HFF-Myc (cell line): Measurements from ENCODE around the gene KAZN.

Source experiments
- DNase-seq: peaks from one replicate; pipeline ENCODE4 v3.0.0-alpha.2; 2011; ENCODE audit warnings: low read depth; ENCODE audit errors: extremely low read depth
- H3K4me3 ChIP-seq: replicated peaks from 2 replicates; pipeline ENCODE4 v1.5.1; 2011; ENCODE audit warnings: low read depth, mild to moderate bottlenecking, control low read depth, low read length
- TF ChIP-seq, protein P1 (sequence below): IDR thresholded peaks from 2 replicates; pipeline ENCODE4 v1.5.1; 2012; ENCODE audit warnings: mild to moderate bottlenecking, low read depth, low read length, control low read depth; ENCODE audit errors: missing control alignments

KAZN gene

DNA sequence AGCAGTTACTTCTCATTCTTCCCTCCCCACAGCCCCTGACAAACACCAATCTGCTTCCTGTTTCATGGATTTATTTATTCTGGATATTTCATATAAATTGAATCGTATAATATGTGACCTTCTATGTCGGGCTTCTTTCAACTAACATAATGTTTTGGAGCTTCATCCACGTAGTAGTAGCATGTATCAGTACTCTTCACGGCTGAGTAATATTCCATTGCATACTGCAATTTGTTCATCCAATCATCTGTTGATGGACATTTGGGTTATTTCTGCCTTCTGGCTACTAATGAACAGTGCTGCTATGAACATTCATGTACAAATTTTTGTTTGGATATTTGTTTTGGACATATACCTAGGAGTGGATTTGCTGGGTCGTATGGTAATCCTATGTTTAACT is 1.9 kb upstream of the KAZN start:
- H3K4me3 ChIP-seq, result no peak overlapping the region
- TF ChIP-seq, protein P1, sequence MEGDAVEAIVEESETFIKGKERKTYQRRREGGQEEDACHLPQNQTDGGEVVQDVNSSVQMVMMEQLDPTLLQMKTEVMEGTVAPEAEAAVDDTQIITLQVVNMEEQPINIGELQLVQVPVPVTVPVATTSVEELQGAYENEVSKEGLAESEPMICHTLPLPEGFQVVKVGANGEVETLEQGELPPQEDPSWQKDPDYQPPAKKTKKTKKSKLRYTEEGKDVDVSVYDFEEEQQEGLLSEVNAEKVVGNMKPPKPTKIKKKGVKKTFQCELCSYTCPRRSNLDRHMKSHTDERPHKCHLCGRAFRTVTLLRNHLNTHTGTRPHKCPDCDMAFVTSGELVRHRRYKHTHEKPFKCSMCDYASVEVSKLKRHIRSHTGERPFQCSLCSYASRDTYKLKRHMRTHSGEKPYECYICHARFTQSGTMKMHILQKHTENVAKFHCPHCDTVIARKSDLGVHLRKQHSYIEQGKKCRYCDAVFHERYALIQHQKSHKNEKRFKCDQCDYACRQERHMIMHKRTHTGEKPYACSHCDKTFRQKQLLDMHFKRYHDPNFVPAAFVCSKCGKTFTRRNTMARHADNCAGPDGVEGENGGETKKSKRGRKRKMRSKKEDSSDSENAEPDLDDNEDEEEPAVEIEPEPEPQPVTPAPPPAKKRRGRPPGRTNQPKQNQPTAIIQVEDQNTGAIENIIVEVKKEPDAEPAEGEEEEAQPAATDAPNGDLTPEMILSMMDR, result no peak
- DNase-seq, result no peak

DNA sequence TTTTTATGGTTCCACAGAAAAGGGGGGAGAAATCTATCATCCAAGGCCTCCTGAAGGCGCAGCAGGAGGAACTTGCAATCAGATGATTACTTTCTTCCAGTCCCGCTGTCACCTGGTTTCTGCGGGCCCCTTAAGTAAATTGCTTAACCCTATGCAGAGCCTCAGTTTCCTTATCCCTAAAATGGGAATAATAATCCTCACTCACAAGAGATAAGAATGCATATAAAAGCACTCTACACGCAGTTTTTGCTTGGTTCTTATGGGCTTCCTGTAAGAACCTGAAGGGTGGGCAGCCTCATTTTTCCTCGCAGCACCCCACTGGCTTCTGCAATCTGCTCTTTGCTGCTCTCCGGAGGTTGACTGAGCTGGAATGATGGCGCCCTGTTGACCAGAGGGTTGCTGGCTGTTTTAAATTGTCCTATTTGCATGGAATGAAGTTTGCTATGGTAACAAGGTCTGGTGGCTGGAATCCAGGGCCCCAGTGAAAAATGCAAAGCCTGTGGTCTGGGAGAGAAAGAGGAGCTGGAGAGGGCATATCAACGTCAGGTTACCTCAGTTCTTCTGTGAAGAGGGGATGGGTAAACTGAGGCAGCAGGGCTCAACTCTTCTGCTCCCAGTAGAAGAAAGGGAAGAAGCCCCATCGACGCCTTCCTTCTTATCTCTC is 1.0 kb upstream of the KAZN start:
- DNase-seq, result no peak
- TF ChIP-seq, protein P1, result no peak
- H3K4me3 ChIP-seq, result no peak overlapping the region

DNA sequence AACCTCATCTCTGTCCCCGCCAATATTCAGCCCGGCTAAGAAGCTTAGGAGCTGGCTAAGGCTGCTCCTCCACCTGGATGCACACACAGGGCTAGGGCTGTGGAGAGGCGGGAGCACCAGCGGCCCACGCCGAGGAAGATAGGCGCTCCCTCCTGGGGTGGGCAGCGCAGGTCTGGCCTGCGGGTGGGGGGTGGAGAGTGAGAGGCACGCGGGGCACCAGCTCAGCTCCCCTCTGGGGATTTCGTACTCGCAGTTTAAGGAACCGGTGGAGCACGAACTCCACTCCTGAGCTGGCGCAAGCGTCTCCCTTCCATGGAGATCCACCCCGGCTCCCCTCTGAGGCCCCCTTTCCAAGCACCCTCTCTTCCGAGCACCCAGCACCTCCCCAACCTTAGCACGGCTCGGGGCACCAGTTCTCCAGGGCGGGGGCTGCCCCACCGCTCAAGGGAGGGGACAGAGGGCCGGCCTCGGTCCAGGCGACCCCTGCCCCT is 433 bp upstream of the KAZN start:
- TF ChIP-seq, protein P1, result no peak
- no peak overlapping the region for H3K4me3 ChIP-seq
- DNase-seq, result no peak

DNA sequence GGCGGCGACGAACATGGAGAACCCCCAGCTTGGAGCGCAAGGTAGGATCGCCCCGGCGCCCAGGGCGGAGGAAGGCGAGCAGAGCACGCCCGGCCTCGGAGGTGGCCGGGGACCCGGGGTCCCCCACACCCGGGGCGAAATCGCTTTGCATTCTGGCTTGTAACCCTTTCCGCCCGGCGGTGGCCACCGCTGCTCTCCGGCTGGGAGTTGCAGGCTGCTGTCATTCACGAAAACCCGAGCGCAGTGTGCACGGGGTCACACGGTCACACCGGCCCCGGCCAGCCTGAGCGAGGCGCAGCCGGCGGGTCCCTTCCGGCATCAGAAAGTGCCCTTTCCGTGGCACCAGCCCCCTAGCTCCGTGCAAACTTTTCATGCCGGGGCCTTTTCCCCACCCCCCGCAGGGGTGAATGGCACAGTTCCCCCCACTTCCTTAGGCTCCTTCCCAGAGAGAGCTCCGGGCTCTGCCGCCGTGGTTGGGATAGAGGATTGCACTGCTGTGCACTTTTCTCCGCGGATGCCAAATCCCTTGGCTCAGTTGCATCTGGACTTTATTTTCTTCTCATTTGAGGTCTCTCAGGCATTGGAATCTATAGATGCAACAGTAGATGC is 802 bp downstream of the KAZN start:
- no peak for DNase-seq
- TF ChIP-seq, protein P1, result no peak
- no peak overlapping the region for H3K4me3 ChIP-seq

DNA sequence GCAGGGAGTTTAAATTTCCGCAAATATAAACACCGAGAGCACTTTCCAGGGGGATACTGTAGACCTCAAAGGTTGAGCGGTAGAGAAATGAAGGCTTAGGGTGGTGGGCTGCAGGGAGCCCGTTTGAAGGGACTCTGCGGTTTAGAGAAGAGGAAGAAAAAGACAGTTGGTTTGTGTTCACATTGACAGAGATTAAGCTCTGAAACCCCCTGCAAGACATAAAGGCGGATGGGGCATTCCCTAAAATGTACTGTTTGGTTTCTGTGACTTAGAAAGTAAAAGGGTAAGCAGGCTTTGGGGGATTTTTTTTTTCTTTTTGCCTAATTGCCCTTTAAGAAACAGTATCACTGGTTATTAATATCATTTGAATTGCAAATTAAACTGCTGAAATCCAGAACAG is 1.3 kb downstream of the KAZN start:
- H3K4me3 ChIP-seq, result no peak overlapping the region
- TF ChIP-seq, protein P1, result no peak
- no peak for DNase-seq

DNA sequence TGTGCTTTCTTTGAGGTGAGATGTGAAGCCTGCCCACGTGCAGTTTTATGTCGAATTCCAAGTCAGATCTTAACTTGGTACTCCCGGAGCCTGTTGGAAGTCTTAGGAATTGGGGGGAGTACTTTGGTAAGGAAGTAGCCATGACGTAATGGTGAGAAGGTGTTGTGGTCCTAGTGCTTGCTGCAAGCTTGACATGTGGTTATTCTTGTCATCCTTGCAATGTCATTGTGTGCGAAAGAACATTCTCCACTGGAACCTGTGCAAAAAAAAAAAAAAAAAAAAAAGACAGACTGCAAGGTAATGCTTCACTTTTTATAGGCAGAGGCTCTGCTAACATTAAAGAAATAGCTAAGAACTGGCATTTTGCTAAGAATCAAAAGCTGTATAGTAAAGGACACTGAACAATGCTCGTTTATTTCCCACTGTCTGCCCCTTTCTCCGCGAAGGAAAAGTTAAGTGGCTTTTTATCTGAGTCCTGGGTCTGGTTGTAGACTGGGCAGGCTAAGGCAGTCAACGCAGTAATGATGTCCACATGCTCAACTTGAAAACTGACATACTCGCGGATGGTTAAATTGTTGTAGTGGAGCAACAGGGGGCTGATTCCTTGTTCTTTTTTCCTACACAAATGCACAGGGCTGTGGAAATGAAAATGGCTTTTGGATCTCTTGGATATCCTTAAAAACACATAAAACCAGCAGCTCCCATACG is 2.1 kb downstream of the KAZN start:
- TF ChIP-seq, protein P1, result no peak
- no peak overlapping the region for H3K4me3 ChIP-seq
- no peak for DNase-seq
